Activated T-helper 1 cell treated with anti-CD3 and anti-CD28 coated beads, Interleukin-12 subunit alpha, Interleukin-12 subunit beta, Interleukin-2, Interleukin-4 antibody, amounts not matched to agents 30 ng/mL and 10 ng/mL and 1 ng/mL, durations not matched to agents 14 hours and 24 hours and 36 hours (primary cell): ENCODE results near the gene WNK4. TPM values are rescaled to one million over a fixed set of nuclear protein-coding genes. Genes with fewer than 3 reads are reported as not detected.

Experiments used
- DNase-seq: peaks from one replicate; pipeline ENCODE4 v3.0.0; 2021; ENCODE audit warnings: low spot score
- H3K27ac Mint-ChIP-seq: one replicate; pipeline ENCODE4 v1.8.0; 2021; ENCODE audit warnings: mild to moderate bottlenecking, mixed read lengths
- H3K27me3 Mint-ChIP-seq: one replicate; pipeline ENCODE4 v1.8.0; 2022; ENCODE audit warnings: mild to moderate bottlenecking, moderate library complexity, mixed read lengths; ENCODE audit not compliant: insufficient read depth
- H3K36me3 Mint-ChIP-seq: one replicate; pipeline ENCODE4 v1.8.0; 2021; ENCODE audit warnings: low read depth, mixed read lengths
- H3K4me1 Mint-ChIP-seq: one replicate; pipeline ENCODE4 v1.8.0; 2021; ENCODE audit warnings: low read depth, mixed read lengths
- H3K4me3 Mint-ChIP-seq: one replicate; pipeline ENCODE4 v1.8.0; 2021; ENCODE audit warnings: mild to moderate bottlenecking, moderate library complexity, mixed read lengths
- H3K9me3 Mint-ChIP-seq: one replicate; pipeline ENCODE4 v1.8.0; 2021; ENCODE audit warnings: mixed read lengths
- intact Hi-C: fragments of 100-400 bp; cut with micrococcal nuclease; formaldehyde crosslinking; loops from one replicate; pipeline ENCODE4 v1.15.1; 2024
- total RNA-seq: library from RNA; stranded (reverse); gene quantifications from 2 replicates; pipeline ENCODE4 v1.2.3, GENCODE V29; 2022

Gene WNK4
- total RNA-seq, 1 donor from 2014 or later: 0.29 TPM

GRCh38 chr17:42841975-42842685 lies 61.7 kb downstream of the WNK4 start:
- intact Hi-C loops: no loop called here
- peaks cover 54% of the 10 kb centered on the region for H3K36me3 Mint-ChIP-seq
- no peak overlapping the region for H3K27ac Mint-ChIP-seq

DNA sequence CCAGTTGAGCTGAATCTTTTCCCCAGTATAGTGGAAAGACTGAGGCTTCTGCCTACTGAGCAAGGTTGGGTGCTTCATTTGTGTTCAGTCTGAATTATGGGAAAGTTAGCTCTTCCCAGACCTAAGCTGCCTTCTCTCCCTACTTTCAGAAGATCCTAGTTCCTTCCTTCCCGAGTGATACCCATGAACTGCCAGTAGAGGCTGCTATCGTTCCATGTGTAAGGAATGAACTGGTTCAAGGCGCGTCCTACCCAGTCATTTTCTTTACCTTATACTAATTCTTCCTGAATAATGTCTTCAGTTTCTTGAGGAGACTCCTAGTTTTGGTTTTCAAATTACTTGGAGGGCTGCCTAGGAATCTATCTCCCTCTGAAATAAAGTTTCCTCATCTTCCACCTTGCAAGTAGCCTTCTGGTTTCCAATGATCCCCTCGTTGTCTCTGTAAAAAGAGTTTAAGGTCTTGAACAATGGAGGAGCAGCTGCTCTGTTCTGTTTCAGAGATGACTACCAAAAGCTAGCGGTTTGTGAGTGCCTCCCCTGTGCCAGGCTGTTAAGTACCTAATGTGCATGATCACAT lies 63.0 kb downstream of the WNK4 start:
- H3K4me3 Mint-ChIP-seq: no peak overlapping the region
- no peaks in the 10 kb centered on the region for H3K27me3 Mint-ChIP-seq
- intact Hi-C loops: loop anchor here (1.0 kb wide), 1 partner anchor 86 kb away; no protein-coding TSS in a partner anchor
- no peak for DNase-seq
- peaks cover 21% of the 10 kb centered on the region for H3K4me1 Mint-ChIP-seq
- H3K36me3 Mint-ChIP-seq: peaks cover 46% of the 10 kb centered on the region
- no peaks in the 10 kb centered on the region for H3K9me3 Mint-ChIP-seq
- H3K27ac Mint-ChIP-seq: no peak overlapping the region

More at GRCh38 chr17:42841975-42842685, 61.7 kb downstream of the WNK4 start:
- Mint-ChIP-seq H3K4me3 (no peak overlapping the region), H3K27me3 (no peaks in the 10 kb centered on the region), H3K9me3 (no peaks in the 10 kb centered on the region), H3K4me1 (peaks cover 22% of the 10 kb centered on the region)
- no peak for DNase-seq

GRCh38 chr17:42844271-42844670 lies 63.9 kb downstream of the WNK4 start, which contains the start of gene AOC2:
AOC2 (plus strand) TSS chr17:42844580; CDS start chr17:42844627, 47 bp downstream.
- H3K4me1 Mint-ChIP-seq: peaks cover 21% of the 10 kb centered on the region
- no peaks in the 10 kb centered on the region for H3K27me3 Mint-ChIP-seq
- H3K4me3 Mint-ChIP-seq: no peak within 1 kb of the TSS
- peaks cover 39% of the 10 kb centered on the region for H3K36me3 Mint-ChIP-seq
- no peak for DNase-seq
- H3K27ac Mint-ChIP-seq: no peak within 1 kb of the TSS
- intact Hi-C loops: no loop called here
- no peaks in the 10 kb centered on the region for H3K9me3 Mint-ChIP-seq

GRCh38 chr17:42844761-42845555 lies 64.5 kb downstream of the WNK4 start:
- Mint-ChIP-seq H3K9me3 (no peaks in the 10 kb centered on the region), H3K4me3 (no peak overlapping the region), H3K27ac (no peak overlapping the region), H3K4me1 (peaks cover 21% of the 10 kb centered on the region), H3K36me3 (peaks cover 34% of the 10 kb centered on the region), H3K27me3 (no peaks in the 10 kb centered on the region)
- intact Hi-C loops: no loop called here
- DNase-seq: no peak

- intact Hi-C loops: no loop called here
- Mint-ChIP-seq H3K4me3 (no peak overlapping the region), H3K4me1 (peaks cover 21% of the 10 kb centered on the region), H3K36me3 (peaks cover 34% of the 10 kb centered on the region), H3K27ac (no peak overlapping the region), H3K9me3 (no peaks in the 10 kb centered on the region), H3K27me3 (no peaks in the 10 kb centered on the region)
- no peak for DNase-seq
Observed at GRCh38 chr17:42845556-42845917, 65.1 kb downstream of the WNK4 start.

GRCh38 chr17:42845918-42846593 lies 65.6 kb downstream of the WNK4 start:
- Mint-ChIP-seq H3K27ac (peak overlapping the region; percentile 8), H3K4me1 (peaks cover 21% of the 10 kb centered on the region), H3K4me3 (no peak overlapping the region), H3K9me3 (no peaks in the 10 kb centered on the region), H3K27me3 (no peaks in the 10 kb centered on the region), H3K36me3 (peaks cover 32% of the 10 kb centered on the region)
- DNase-seq: no peak
- intact Hi-C loops: no loop called here

Other genes with a start within 250 kb of the WNK4 start
- gene NAGLU, start 244.4 kb upstream of the WNK4 start, total RNA-seq: 18.2 and 20.8 TPM in 2 replicates
- gene HSD17B1, start 227.7 kb upstream of the WNK4 start, total RNA-seq: 0.49 and 0.78 TPM in 2 replicates
- gene COASY, start 218.5 kb upstream of the WNK4 start, total RNA-seq: 93.1 and 95.4 TPM in 2 replicates
- 74.1 and 75.4 TPM in 2 replicates for gene MLX, start 213.5 kb upstream of the WNK4 start, total RNA-seq
- gene PSMC3IP, start 202.9 kb upstream of the WNK4 start, total RNA-seq: 27.6 and 31.5 TPM in 2 replicates
- gene RETREG3, start 171.2 kb upstream of the WNK4 start, total RNA-seq: 41.1 and 43.4 TPM in 2 replicates
- gene TUBG1, start 170.9 kb upstream of the WNK4 start, total RNA-seq: 90.0 and 95.2 TPM in 2 replicates
- gene TUBG2, start 121.3 kb upstream of the WNK4 start, total RNA-seq: 9.1 and 11.6 TPM in 2 replicates
- gene PLEKHH3, start 103.6 kb upstream of the WNK4 start, total RNA-seq: 0.52 and 0.76 TPM in 2 replicates
- gene CCR10, start 98.8 kb upstream of the WNK4 start, total RNA-seq: 0.15 and 0.21 TPM in 2 replicates
- 1.8 and 2.2 TPM in 2 replicates for gene CNTNAP1, start 98.1 kb upstream of the WNK4 start, total RNA-seq
- gene EZH1, start 35.6 kb upstream of the WNK4 start, total RNA-seq: 35.6 and 40.0 TPM in 2 replicates
- gene RAMP2, start 19.4 kb upstream of the WNK4 start, total RNA-seq: not detected in 2 replicates
- 93.6 and 97.0 TPM in 2 replicates for gene VPS25, start 7.2 kb upstream of the WNK4 start, total RNA-seq
- 53.5 and 59.3 TPM in 2 replicates for gene COA3, start 18.1 kb downstream of the WNK4 start, total RNA-seq
- gene CNTD1, start 18.3 kb downstream of the WNK4 start, total RNA-seq: not detected in 2 replicates
- gene BECN1, start 43.7 kb downstream of the WNK4 start, total RNA-seq: 100 and 110 TPM in 2 replicates
- gene PSME3, start 52.8 kb downstream of the WNK4 start, total RNA-seq: 217 and 220 TPM in 2 replicates
- 3.6 and 4.0 TPM in 2 replicates for gene AOC2, start 64.0 kb downstream of the WNK4 start, total RNA-seq
- gene AOC3, start 70.6 kb downstream of the WNK4 start, total RNA-seq: 1.9 and 3.7 TPM in 2 replicates
- gene G6PC1, start 120.2 kb downstream of the WNK4 start, total RNA-seq: not detected in 2 replicates
- gene AARSD1, start 183.8 kb downstream of the WNK4 start, total RNA-seq: 78.2 and 85.5 TPM in 2 replicates
- gene PTGES3L, start 199.5 kb downstream of the WNK4 start, total RNA-seq: 1.0 and 1.6 TPM in 2 replicates
- gene RUNDC1, start 200.0 kb downstream of the WNK4 start, total RNA-seq: 16.9 and 18.8 TPM in 2 replicates
- gene RPL27, start 217.8 kb downstream of the WNK4 start, total RNA-seq: 1,049 and 1,126 TPM in 2 replicates
- 65.8 and 67.0 TPM in 2 replicates for gene IFI35, start 226.2 kb downstream of the WNK4 start, total RNA-seq
- gene VAT1, start 241.8 kb downstream of the WNK4 start, total RNA-seq: 17.3 TPM in 2 replicates
- 0.07 TPM in 1 of 2 replicates, not detected in the other for gene RND2, start 244.6 kb downstream of the WNK4 start, total RNA-seq